GM18861 (cell line): ENCODE results near the gene PCDHB12.
"Not testable (repeated sequence)": the region's sequence is repeated elsewhere in the genome, so short reads cannot be mapped to it uniquely, and the experiment has no call there.

Experiments used
- ATAC-seq: cut with Tn5 transposase; IDR thresholded peaks from one replicate; pipeline ENCODE4 v1.9.1; 2021; ENCODE audit not compliant: unreplicated experiment

Gene PCDHB12

DNA sequence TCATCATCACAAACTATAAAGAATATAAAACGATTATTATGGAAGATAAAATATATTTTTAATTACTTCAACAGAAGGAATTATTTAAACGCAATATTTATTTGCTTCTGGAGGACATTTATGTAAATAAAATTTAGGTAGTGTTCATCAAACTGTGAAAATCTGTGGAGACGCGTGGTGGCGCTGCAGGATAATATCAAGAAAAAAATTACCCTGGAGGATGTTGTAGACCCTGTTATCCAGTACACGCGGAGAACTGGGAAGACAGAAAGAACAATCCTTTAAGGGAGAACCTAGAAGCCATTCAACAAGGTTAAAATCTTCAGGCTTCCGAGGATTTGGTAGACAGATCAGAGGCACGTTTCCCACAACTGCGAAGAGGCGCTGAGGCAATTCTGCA, at the start of gene PCDHB12:
PCDHB12 (plus strand) TSS at position 242 of the 400 bp plus-strand sequence. CDS start 189 bp downstream, outside the sequence.
- ATAC-seq, result no peak

DNA sequence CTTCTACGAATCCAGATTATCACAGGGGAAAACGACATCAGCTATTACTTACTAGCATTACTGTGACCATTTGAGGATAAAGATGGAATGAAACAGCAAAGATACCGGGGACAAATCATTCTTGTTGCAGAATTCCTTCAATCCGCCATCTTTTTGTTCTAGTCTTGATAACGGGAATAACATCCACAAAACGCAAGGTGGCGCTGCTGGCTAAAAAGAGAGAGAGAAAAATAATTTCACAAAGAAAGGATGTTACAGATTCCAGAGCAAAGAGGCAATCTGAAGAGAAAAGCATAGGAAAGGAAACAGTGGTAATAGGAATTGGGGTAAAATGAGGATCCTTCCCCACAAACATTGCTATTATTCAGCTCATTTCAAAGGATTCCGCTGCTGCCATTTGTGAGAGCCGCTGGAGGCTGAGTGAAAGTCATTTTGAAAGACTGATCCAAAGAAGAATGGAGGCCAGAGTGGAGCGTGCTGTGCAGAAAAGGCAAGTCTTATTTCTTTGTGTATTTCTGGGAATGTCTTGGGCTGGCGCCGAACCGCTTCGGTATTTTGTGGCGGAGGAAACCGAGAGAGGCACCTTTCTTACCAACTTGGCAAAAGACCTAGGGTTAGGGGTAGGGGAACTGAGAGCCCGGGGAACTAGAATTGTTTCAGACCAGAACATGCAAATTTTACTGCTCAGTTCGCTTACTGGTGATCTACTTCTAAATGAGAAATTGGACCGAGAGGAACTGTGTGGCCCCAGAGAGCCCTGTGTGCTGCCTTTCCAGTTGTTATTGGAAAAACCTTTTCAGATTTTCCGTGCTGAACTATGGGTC, 35.9 kb upstream of the PCDHB12 start, which contains the start of gene PCDHB7:
PCDHB7 (plus strand) TSS at position 264 of the 824 bp plus-strand sequence; CDS start at position 456, 192 bp downstream.
- ATAC-seq, result no peak

DNA sequence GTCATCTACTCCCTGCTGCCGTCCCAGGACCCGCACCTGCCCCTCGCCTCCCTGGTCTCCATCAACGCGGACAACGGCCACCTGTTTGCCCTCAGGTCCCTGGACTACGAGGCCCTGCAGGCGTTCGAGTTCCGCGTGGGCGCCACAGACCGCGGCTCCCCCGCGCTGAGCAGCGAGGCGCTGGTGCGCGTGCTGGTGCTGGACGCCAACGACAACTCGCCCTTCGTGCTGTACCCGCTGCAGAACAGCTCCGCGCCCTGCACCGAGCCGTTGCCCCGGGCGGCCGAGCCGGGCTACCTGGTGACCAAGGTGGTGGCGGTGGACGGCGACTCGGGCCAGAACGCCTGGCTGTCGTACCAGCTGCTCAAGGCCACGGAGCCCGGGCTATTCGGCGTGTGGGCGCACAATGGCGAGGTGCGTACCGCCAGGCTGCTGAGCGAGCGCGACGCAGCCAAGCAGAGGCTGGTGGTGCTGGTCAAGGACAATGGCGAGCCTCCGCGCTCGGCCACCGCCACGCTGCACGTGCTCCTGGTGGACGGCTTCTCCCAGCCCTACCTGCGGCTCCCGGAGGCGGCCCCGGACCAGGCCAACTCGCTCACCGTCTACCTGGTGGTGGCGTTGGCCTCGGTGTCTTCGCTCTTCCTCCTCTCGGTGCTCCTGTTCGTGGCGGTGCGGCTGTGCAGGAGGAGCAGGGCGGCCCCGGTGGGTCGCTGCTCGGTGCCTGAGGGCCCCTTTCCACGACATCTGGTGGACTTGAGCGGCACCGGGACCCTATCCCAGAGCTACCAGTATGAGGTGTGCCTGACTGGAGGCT, 34.0 kb upstream of the PCDHB12 start:
- not testable (repeated sequence) for ATAC-seq

DNA sequence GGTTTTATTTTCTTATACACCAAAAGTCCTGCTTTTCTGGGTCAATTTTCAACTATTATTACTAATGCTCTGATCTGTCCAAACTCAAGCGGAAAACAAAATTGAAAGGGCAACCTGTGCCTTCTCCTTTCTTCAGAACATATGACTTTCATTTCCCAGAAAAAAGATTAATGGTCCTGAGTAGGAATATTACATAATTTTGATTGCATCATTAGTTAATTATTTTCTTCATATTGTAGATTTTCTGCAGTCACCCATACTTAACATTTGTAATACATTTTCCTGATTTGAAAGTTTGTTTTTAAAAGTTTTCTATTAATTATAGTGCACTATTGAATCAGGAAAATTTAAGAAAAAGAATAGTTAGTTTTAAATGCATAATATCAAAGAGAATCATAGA, 32.6 kb upstream of the PCDHB12 start:
- no peak for ATAC-seq

DNA sequence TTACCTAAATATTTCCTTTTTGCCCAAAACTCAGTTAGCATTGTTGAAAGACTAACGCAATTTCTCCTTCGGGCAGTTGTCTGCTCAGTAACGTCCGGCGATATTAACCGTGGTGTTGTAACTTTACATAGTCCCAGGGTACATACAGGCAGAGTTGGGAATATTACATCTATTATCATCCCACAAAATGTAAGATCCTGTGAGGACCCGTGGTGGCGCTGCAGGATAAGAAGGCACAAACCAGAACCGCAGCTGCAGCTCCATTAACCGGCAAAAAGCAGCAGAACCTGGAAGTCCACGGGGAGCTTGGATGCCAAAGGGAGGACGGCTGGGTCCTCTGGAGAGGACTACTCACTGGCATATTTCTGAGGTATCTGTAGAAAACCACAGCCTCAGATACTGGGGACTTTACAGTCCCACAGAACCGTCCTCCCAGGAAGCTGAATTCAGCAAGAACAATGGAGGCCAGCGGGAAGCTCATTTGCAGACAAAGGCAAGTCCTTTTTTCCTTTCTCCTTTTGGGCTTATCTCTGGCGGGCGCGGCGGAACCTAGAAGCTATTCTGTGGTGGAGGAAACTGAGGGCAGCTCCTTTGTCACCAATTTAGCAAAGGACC, 30.8 kb upstream of the PCDHB12 start, which contains the start of gene PCDHB8:
PCDHB8 (plus strand) TSS at position 214 of the 615 bp plus-strand sequence; CDS start at position 459, 245 bp downstream.
- not testable (repeated sequence) for ATAC-seq

GRCh38 chr5:141179371-141179770, 29.1 kb upstream of the PCDHB12 start:
- ATAC-seq, result not testable (repeated sequence)

DNA sequence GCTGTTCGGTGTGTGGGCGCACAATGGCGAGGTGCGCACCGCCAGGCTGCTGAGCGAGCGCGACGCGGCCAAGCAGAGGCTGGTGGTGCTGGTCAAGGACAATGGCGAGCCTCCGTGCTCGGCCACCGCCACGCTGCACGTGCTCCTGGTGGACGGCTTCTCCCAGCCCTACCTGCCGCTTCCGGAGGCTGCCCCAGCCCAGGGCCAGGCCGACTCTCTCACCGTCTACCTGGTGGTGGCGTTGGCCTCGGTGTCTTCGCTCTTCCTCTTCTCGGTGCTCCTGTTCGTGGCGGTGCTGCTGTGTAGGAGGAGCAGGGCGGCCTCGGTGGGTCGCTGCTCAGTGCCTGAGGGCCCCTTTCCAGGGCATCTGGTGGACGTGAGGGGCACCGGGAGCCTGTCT, 28.6 kb upstream of the PCDHB12 start:
- ATAC-seq, result not testable (repeated sequence)

GRCh38 chr5:141180313-141180712, 28.2 kb upstream of the PCDHB12 start:
- ATAC-seq, result no peak

GRCh38 chr5:141182248-141182647, 26.3 kb upstream of the PCDHB12 start, which contains the start of gene PCDHB16:
PCDHB16 (plus strand) TSS chr5:141182387; CDS start chr5:141182560, 173 bp downstream.
- no peak for ATAC-seq

- not testable (repeated sequence) for ATAC-seq
Measured at GRCh38 chr5:141184117-141184855, 24.2 kb upstream of the PCDHB12 start.

DNA sequence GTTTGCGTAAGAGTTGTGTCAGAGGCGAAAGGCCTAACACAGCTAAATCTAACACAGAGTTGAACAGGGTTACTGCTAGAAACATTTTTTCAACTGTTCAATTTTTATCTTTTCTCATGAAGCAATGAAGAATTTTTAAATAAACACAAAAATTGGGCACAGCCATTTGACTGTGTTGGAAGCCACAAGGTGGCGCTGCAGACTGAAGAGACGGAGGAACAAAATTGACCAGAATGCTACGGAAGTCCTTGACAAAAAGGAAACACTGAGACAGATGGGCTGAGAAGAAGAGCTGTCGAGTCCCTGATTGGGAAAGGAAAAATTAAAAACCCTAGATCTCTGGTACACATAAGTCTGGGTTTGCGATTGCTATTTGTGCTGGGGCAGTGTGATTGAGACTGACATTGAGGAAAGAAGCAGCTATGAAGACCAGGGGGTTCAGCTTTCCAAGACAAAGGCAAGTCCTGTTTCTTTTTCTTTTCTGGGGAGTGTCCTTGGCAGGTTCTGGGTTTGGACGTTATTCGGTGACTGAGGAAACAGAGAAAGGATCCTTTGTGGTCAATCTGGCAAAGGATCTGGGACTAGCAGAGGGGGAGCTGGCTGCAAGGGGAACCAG, 21.5 kb upstream of the PCDHB12 start, which contains the start of gene PCDHB9:
PCDHB9 (plus strand) TSS at position 265 of the 616 bp plus-strand sequence; CDS start at position 423, 158 bp downstream.
- ATAC-seq, result no peak

DNA sequence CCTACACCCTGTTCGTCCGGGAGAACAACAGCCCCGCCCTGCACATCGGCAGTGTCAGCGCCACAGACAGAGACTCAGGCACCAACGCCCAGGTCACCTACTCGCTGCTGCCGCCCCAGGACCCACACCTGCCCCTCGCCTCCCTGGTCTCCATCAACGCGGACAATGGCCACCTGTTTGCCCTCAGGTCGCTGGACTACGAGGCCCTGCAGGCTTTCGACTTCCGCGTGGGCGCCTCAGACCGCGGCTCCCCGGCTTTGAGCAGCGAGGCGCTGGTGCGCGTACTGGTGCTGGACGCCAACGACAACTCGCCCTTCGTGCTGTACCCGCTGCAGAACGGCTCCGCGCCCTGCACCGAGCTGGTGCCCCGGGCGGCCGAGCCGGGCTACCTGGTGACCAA, 19.8 kb upstream of the PCDHB12 start:
- not testable (repeated sequence) for ATAC-seq

DNA sequence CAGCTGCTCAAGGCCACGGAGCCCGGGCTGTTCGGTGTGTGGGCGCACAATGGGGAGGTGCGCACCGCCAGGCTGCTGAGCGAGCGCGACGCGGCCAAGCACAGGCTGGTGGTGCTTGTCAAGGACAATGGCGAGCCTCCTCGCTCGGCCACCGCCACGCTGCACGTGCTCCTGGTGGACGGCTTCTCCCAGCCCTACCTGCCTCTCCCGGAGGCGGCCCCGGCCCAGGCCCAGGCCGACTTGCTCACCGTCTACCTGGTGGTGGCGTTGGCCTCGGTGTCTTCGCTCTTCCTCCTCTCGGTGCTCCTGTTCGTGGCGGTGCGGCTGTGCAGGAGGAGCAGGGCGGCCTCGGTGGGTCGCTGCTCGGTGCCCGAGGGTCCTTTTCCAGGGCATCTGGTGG, 19.4 kb upstream of the PCDHB12 start:
- ATAC-seq, result not testable (repeated sequence)

DNA sequence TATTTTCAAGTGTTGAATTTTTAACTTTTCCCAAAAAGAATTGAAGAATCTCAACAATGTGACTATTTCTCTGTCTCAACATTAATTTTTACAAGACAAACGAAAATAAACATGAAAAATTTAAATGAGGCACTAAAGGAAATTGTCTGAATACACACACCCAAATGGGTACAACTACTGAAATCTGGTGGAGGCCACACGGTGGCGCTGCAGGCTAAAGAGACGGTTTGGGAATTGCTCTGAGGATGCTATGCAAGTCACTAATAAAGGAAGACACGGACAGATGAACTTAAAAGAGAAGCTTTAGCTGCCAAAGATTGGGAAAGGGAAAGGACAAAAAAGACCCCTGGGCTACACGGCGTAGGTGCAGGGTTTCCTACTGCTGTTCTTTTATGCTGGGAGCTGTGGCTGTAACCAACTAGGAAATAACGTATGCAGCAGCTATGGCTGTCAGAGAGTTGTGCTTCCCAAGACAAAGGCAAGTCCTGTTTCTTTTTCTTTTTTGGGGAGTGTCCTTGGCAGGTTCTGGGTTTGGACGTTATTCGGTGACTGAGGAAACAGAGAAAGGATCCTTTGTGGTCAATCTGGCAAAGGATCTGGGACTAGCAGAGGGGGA, 16.3 kb upstream of the PCDHB12 start, which contains the start of gene PCDHB10:
PCDHB10 (plus strand) TSS at position 244 of the 616 bp plus-strand sequence; CDS start at position 444, 200 bp downstream.
- no peak for ATAC-seq

DNA sequence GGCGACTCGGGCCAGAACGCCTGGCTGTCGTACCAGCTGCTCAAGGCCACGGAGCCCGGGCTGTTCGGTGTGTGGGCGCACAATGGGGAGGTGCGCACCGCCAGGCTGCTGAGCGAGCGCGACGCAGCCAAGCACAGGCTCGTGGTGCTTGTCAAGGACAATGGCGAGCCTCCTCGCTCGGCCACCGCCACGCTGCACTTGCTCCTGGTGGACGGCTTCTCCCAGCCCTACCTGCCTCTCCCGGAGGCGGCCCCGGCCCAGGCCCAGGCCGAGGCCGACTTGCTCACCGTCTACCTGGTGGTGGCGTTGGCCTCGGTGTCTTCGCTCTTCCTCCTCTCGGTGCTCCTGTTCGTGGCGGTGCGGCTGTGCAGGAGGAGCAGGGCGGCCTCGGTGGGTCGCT, 14.2 kb upstream of the PCDHB12 start:
- ATAC-seq, result not testable (repeated sequence)

GRCh38 chr5:141196363-141196762, 12.2 kb upstream of the PCDHB12 start:
- no peak for ATAC-seq

DNA sequence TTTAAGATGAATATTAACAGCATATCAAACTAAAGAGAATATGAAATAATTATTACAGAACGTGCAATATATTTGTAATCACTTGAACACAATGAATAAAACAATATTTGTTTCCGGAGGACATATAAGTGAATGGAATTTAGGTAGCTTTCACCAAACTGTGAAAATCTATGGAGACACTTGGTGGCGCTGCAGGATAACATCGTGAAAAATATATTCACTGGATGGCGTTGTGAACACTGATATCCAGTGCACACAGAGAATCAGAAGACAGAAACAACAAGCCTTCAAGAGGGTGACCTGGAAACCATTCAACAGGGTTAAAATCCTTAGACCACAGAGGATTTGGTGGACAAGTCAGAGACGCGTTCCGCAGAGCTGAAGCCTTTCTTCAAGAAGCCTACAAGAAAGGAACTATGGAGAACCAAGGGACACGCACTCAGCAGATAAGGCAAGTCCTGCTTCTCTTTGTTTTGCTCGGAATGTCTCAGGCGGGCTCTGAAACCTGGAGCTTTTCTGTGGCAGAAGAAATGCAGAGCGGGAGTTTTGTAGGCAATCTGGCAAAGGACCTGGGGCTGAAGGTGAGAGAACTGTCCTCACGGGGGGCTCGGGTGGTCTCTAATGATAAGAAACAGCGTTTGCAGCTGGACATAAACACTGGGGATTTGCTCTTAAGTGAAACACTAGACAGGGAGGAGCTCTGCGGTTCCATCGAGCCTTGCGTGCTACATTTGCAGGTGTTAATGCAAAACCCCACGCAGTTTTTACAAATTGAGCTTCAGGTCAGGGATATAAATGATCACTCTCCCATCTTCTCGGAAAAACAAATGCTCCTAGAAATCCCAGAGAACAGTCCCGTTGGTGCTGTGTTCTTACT, 8.9 kb upstream of the PCDHB12 start, which contains the start of gene PCDHB11:
PCDHB11 (plus strand) TSS at position 269 of the 877 bp plus-strand sequence; CDS start at position 417, 148 bp downstream.
- ATAC-seq, result no peak

DNA sequence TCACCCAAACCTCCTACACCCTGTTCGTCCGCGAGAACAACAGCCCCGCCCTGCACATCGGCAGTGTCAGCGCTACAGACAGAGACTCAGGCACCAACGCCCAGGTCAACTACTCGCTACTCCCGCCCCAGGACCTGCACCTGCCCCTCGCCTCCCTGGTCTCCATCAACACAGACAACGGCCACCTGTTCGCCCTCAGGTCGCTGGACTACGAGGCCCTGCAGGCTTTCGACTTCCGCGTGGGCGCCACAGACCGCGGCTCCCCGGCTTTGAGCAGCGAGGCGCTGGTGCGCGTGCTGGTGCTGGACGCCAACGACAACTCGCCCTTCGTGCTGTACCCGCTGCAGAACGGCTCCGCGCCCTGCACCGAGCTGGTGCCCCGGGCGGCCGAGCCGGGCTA, 7.4 kb upstream of the PCDHB12 start:
- ATAC-seq, result not testable (repeated sequence)
